ENCODE results near the gene CDY2A. TPM values are rescaled to one million over a fixed set of nuclear protein-coding genes. Genes with fewer than 3 reads are reported as not detected.
"Not testable (repeated sequence)": the region's sequence is repeated elsewhere in the genome, so short reads cannot be mapped to it uniquely, and the experiment has no call there.

Gene CDY2A
- total RNA-seq (2021) (not detected in 3 replicates), Bru-seq, nascent RNA (not detected)
- long read RNA-seq, experiment 1: 0 reads
- long read RNA-seq, experiment 2: 0 reads
- long read RNA-seq, experiment 3: 0 reads

GRCh38 chrY:18025487-18025886, at the start of gene CDY2A:
CDY2A (plus strand) TSS chrY:18025787; CDS start chrY:18026115, 328 bp downstream.
- DNase-seq (ENCODE audit: low spot score); H3K36me3 Mint-ChIP-seq; H3K27ac Mint-ChIP-seq; ATAC-seq; H3K27me3 Mint-ChIP-seq (ENCODE audit: low read depth); H3K4me1 Mint-ChIP-seq; H3K4me3 Mint-ChIP-seq; H3K9me3 Mint-ChIP-seq; POLR2A ChIA-PET; CTCF ChIA-PET: not testable (repeated sequence)

GRCh38 chrY:17997586-17997985, 28.0 kb upstream of the CDY2A start:
- H3K27ac Mint-ChIP-seq; CTCF ChIA-PET; H3K4me3 Mint-ChIP-seq; H3K27me3 Mint-ChIP-seq (ENCODE audit: low read depth); H3K4me1 Mint-ChIP-seq; H3K36me3 Mint-ChIP-seq; DNase-seq (ENCODE audit: low spot score); ATAC-seq; H3K9me3 Mint-ChIP-seq; POLR2A ChIA-PET: not testable (repeated sequence)

- H3K9me3 Mint-ChIP-seq; H3K27ac Mint-ChIP-seq; H3K4me3 Mint-ChIP-seq; CTCF ChIA-PET; ATAC-seq; POLR2A ChIA-PET; DNase-seq (ENCODE audit: low spot score); H3K27me3 Mint-ChIP-seq (ENCODE audit: low read depth); H3K36me3 Mint-ChIP-seq; H3K4me1 Mint-ChIP-seq: not testable (repeated sequence)
Observed at GRCh38 chrY:17998266-17998665, 27.3 kb upstream of the CDY2A start.

GRCh38 chrY:18023897-18024296, 1.7 kb upstream of the CDY2A start:
- H3K4me3 Mint-ChIP-seq, ATAC-seq: not testable (repeated sequence)

GRCh38 chrY:18028845-18029244, 3.3 kb downstream of the CDY2A start:
- H3K4me1 Mint-ChIP-seq; H3K9me3 Mint-ChIP-seq; ATAC-seq; H3K36me3 Mint-ChIP-seq; CTCF ChIA-PET; H3K27ac Mint-ChIP-seq; POLR2A ChIA-PET; H3K4me3 Mint-ChIP-seq; DNase-seq (ENCODE audit: low spot score); H3K27me3 Mint-ChIP-seq (ENCODE audit: low read depth): not testable (repeated sequence)

More at GRCh38 chrY:18023897-18024296, 1.7 kb upstream of the CDY2A start:
- POLR2A ChIA-PET; H3K27me3 Mint-ChIP-seq (ENCODE audit: low read depth); H3K4me1 Mint-ChIP-seq; H3K36me3 Mint-ChIP-seq; H3K9me3 Mint-ChIP-seq; CTCF ChIA-PET; DNase-seq (ENCODE audit: low spot score); H3K27ac Mint-ChIP-seq: not testable (repeated sequence)

GRCh38 chrY:18030178-18030577, 4.6 kb downstream of the CDY2A start:
- CTCF ChIA-PET; H3K4me1 Mint-ChIP-seq; H3K27ac Mint-ChIP-seq; H3K4me3 Mint-ChIP-seq; DNase-seq (ENCODE audit: low spot score); H3K27me3 Mint-ChIP-seq (ENCODE audit: low read depth); H3K9me3 Mint-ChIP-seq; H3K36me3 Mint-ChIP-seq; ATAC-seq; POLR2A ChIA-PET: not testable (repeated sequence)

- DNase-seq (ENCODE audit: low spot score); H3K27me3 Mint-ChIP-seq (ENCODE audit: low read depth); H3K36me3 Mint-ChIP-seq; H3K4me1 Mint-ChIP-seq; POLR2A ChIA-PET; ATAC-seq; H3K4me3 Mint-ChIP-seq; H3K27ac Mint-ChIP-seq; CTCF ChIA-PET; H3K9me3 Mint-ChIP-seq: not testable (repeated sequence)
Observed at GRCh38 chrY:18034100-18034814, 8.7 kb downstream of the CDY2A start.

- CTCF ChIA-PET; DNase-seq (ENCODE audit: low spot score); H3K27me3 Mint-ChIP-seq (ENCODE audit: low read depth); POLR2A ChIA-PET; H3K4me3 Mint-ChIP-seq; H3K27ac Mint-ChIP-seq; H3K36me3 Mint-ChIP-seq; ATAC-seq; H3K9me3 Mint-ChIP-seq; H3K4me1 Mint-ChIP-seq: not testable (repeated sequence)
Observed at GRCh38 chrY:18034864-18035263, 9.3 kb downstream of the CDY2A start.

GRCh38 chrY:18044990-18045389, 19.4 kb downstream of the CDY2A start:
- POLR2A ChIA-PET; H3K27ac Mint-ChIP-seq; DNase-seq (ENCODE audit: low spot score): not testable (repeated sequence)

GRCh38 chrY:18048149-18049040, 22.8 kb downstream of the CDY2A start:
- POLR2A ChIA-PET; CTCF ChIA-PET; H3K4me3 Mint-ChIP-seq; H3K4me1 Mint-ChIP-seq; H3K27ac Mint-ChIP-seq; H3K36me3 Mint-ChIP-seq; H3K9me3 Mint-ChIP-seq; DNase-seq (ENCODE audit: low spot score); H3K27me3 Mint-ChIP-seq (ENCODE audit: low read depth); ATAC-seq: not testable (repeated sequence)

More at GRCh38 chrY:18044990-18045389, 19.4 kb downstream of the CDY2A start:
- CTCF ChIA-PET; H3K27me3 Mint-ChIP-seq (ENCODE audit: low read depth); H3K4me1 Mint-ChIP-seq; H3K36me3 Mint-ChIP-seq; ATAC-seq; H3K4me3 Mint-ChIP-seq; H3K9me3 Mint-ChIP-seq: not testable (repeated sequence)

- H3K27me3 Mint-ChIP-seq (ENCODE audit: low read depth); POLR2A ChIA-PET; H3K9me3 Mint-ChIP-seq; DNase-seq (ENCODE audit: low spot score); H3K27ac Mint-ChIP-seq; H3K4me3 Mint-ChIP-seq; H3K36me3 Mint-ChIP-seq; CTCF ChIA-PET; ATAC-seq; H3K4me1 Mint-ChIP-seq: not testable (repeated sequence)
Observed at GRCh38 chrY:18049061-18049460, 23.5 kb downstream of the CDY2A start.

- H3K27me3 Mint-ChIP-seq (ENCODE audit: low read depth); CTCF ChIA-PET; H3K4me1 Mint-ChIP-seq; POLR2A ChIA-PET; DNase-seq (ENCODE audit: low spot score); H3K9me3 Mint-ChIP-seq; H3K4me3 Mint-ChIP-seq; H3K36me3 Mint-ChIP-seq; ATAC-seq; H3K27ac Mint-ChIP-seq: not testable (repeated sequence)
Observed at GRCh38 chrY:18056473-18056872, 30.9 kb downstream of the CDY2A start.
